NCI-H2171 (cell line): ENCODE measurements around the gene NAALADL2.

Experiments used
- DNase-seq: peaks from one replicate; lab custom pipeline; 2025; lab: John Stamatoyannopoulos, UW

The NAALADL2 gene

DNA sequence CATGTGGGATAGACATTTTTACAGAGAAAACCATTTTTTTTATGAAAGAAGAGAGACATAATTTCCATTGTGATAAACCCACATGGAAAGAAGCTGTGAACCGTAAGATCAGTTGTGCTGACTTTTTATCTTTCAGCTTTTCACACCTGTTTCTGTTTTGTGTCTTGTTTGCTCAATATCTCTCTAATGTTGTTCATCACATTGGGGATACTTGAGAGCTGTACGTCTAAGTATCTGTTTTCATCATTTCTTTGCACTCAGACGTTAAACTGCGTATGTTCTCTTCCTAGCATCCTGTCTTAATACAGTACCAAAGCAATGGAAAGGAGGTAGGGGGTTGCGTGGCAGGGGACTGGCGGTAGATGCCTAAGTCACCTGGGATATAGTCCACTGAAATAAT, 449.0 kb downstream of the NAALADL2 start:
- no peak for DNase-seq

DNA sequence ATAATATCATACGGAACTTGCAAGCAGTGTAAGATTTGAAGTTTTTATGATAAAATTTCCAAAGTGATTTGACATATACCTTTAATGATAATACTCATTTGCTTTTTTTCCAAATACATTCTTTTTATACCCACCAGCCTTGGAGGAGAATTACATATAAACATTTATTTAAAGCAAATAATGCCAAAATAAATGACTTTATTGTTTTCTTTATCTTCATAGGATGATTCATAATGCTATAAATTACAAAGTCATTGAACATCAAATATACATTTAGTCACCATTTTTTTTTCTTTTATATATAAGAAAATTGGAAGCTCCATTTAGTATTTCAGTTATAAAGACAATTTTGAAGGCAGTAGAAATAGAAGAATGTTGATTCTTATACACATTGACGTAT, 450.9 kb downstream of the NAALADL2 start:
- no peak for DNase-seq

DNA sequence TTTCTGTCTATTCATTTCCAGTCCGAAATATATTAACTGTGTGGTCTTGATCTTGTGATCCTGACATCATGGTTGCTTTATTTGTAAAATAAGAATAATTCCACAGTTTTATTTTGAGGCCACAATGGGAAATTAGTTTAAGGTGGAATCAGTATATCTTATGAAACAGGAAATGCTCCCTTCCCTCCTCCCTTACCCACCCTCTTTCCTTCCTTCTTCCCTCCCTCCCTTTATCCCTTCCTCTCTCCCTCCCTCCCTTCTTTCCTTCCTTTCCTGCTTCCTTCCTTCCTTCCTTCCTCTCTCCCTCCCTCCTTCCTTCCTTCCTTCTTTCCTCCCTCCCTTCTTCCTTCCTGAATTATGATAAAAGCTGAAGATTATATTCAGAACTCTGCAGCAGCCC, 452.3 kb downstream of the NAALADL2 start:
- DNase-seq, result no peak

DNA sequence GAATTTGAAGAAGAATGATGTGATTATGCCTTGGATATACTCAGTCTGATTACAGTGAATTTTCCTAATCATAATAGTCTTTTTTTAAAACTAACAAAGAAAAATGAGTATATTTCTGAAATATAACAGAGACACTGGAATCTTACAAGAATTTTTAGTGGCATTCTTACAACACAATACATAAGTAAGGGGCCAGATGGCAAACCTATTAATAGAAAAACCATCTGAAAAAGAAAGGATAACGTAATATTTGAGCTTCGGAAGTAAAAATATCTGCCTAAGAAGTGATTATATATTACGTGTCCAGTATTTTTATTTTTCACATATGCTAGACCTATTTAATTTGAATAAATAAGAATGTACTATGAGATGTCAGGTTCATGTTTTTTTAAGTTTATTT, 452.8 kb downstream of the NAALADL2 start:
- no peak for DNase-seq

DNA sequence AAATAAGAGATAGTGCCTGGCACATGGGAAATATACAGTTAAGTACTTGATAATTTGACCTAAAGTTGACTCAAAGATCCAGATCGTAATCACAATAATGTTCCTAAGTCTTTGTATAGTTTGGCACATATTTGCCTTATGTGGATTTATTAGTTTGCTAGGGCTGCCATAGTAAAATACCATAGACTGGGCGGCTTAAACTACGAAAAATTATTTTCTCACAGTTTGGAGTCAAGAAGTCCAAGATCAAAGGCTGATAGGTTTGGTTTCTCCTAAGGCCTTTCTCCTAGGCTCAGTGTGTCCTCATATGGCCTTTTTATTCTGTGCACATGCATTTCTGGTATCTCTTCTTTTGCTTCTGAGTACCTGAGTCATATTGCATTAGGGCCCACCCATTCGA, 453.7 kb downstream of the NAALADL2 start:
- DNase-seq, result no peak

DNA sequence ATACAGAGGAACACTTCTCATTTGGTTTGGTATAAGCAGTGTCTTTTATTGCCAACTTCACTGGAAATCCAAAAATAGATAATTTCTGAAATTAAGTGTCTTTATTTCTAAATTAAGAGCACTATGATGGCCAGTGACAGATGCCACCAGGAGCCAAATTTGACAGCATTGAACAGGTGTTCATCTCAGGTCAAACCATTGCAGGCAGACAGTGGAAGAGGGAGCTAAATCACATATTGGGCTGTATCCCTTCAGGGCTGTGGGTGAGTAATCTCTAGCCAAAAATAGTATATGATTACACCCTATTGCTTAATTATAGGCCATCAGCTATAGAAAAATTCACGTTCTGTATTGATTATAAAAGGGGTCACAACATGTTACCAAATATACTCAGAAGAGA, 457.7 kb downstream of the NAALADL2 start:
- DNase-seq, result no peak

DNA sequence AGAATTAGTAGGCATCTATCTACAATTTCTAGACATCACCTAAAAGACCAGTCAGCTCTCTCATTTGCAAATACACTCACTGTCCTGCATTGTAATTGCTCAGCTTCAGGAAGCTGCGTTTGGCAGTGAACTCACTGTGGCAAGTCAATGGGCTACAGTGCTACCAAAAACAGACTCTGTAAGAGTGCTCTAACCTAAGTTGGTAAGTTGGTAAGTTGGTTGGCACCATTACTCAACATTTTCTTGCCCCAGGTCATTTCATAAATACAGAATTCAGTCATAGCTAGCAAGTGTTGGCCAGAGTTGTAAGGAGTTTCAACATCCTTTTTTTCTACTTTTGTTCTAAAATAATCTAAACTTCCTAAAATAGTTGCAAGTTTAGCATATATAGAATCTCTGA, 466.3 kb downstream of the NAALADL2 start:
- DNase-seq, result no peak

DNA sequence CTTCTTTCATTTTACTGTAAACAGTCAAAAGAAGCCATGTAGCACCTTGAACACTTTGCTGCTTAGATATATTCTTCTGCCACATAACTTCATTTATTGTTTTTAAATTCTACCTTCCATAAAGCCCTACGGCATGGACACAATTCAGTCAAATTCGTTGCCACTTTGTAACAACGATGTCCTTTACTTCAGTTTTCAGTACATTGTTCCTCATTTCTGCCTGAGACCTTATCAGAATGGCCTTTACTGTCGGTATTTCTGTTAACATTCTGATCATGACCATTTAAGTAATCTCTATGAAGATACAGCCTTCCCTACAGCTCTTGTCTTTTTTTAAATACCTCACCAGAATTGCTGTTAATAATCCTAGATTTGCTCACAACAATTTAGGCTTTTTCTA, 466.9 kb downstream of the NAALADL2 start:
- no peak for DNase-seq

DNA sequence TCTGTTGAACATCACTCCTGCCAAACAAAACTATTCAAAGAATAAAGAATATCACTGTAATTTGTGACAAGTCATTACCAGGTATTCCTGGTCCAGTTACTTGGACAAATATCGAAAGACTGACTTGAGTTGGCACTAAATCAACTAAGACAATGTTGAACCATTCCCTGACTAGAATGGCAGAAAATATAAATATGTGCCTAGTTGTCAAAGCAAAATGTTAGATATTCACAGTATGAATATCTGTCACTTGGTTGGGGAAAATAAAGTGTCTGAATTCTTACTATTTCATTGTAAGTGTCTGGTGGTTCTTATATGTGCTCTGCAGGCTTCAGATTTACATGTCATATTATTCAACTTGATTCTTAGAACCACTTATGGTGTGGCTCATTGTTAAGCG, 470.2 kb downstream of the NAALADL2 start:
- no peak for DNase-seq

DNA sequence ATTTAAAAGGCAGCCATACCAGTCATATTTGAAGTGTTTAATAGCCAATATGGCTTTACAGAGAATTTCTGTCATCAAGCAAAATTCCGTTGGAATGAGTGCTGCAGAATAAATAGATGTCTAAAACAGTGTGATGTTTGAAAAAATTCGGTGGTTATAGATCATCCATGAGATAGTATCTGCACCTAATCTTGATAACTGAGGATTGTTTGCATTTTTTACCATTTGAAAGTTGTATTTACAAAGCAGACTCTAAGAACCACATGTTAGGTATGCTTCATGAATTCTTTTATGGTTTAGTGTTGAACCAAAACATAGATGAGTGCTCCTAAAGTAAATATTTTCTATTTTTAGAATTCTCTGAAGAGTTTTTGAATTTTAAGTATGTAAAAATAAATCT, 476.1 kb downstream of the NAALADL2 start:
- DNase-seq, result no peak

DNA sequence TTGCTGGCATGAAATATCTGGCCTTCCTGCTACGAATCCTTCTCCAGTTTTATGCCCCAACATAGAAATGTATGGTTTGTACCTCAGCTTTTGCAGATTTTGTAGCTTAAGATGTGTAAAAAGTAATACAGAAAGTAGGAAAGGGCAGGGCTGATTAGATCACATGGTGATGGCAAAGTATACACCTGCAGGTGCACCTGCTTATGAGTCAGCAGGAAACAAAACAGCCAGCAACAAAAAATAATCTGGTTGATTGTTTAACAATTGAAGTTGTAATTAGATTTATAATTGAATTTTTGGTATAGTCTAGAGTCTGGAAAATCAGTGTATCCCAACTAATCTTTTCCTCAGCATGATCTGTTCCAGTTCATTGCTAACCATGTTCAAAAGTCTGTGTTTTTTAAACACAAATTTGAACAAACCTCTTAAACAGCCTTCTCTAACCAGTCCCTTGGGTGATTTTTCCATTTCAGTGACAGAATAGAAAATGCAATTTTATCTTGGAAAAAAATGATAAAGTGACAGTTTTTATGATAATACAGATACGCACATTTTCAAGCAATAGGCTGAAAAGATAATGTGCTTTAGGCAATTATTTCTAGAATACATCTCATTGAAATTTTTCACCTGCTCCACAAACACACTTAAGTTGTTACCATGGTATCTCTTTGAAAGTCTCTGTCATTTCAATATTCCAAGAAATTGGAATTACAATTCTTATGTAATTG, 477.4 kb downstream of the NAALADL2 start:
- no peak for DNase-seq

DNA sequence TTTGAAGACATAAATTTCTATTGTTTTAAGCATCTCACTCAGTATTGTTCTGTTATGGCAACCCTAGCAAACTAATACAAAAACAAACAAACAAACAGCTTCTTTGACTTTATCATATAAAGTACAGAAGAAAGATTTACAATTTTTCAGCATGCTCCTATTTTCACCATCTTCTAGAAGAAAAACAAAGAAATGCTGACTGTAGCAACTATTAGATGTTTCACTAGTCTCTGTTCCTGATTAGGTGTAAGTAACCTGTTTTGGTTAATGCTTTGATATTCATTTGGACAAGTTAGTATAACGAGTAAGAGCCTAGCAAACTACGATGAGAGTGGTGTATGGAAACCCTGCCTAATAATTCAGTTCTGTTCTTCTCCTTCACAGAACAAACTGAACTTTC, 478.5 kb downstream of the NAALADL2 start:
- DNase-seq, result no peak

DNA sequence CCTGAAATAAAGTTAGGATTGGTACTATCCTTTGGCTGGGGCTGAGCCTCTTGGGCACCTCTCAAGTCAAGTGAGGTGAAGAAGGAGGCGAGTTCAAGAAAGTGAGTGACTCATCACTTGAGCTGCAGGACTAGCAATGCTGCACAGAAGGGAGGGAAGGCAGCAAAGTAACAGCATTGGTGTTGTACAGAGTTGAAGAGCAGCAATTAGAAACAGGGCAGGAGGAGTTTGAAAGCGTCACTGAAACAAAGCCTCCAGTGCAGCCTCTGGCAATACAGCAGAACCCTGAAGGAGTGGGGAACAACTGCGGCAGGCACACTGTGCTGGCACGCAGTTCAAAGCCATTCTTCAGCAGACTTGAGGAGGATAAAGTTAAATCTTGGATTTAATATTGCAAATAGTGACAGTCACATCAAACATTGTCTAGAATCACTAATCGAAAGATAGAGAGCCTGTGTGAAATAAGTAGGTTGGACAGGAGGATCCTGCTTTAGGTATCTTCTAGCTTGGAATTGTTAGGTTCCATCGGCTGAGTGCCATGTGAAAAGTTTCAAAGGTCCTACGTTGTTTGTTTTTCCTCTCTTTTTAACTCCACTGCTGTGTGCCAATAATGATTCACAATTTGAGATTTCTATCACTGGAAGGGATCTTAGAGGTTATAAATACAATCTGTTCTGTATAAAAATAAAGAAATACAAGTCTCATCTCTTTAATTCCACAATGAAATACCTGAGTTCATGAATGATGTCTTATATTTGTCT, 479.8 kb downstream of the NAALADL2 start:
- DNase-seq, result no peak

DNA sequence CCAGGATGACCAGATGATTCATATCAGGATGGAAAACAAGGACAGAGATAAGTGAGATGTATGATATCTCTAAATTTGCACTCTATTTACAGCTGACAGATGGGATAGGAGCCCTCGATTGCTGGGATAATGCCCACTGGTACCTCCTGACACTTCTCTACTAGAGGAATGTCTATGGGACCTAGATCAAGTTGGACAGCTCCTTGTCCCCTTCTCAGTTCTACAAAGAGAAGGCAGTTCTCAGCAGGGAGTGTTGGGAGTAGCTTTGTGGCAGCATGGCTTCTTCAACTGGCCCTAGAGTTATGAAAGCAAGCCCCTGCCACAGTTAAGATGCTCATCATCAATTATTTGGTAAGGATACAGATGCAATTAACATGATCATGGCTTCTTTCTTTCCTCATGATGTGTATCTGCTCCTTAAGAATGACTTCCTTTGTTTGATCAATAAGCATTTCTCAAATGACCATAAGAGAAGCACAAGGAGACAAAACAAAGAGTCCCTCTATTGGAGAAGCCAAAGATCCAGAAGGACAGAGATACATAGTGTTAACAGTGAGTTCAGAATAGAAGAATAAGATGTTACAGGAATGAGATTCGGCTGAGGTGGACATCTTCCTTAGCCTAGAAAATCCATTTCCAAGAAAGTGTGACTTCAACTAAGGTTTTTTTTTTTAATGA, 481.3 kb downstream of the NAALADL2 start:
- no peak for DNase-seq

DNA sequence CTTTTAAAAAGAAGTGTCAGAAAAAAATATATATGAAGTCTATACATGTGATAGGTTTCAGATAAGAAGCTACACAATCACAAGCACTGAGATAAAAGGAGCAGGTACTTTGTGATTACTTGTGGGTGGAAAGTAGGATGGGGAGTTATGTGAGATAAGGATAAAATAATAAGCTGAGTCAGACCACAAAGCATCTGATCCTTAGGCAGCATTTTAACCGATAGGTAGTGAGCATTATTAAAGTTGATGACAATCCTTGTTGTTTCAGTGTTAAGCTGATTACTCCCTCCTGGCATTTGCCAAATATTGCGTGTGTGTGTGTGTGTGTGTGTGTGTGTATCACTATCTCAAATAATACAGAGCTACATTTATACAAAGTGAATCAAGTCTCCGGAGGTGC, 483.1 kb downstream of the NAALADL2 start:
- DNase-seq, result no peak

DNA sequence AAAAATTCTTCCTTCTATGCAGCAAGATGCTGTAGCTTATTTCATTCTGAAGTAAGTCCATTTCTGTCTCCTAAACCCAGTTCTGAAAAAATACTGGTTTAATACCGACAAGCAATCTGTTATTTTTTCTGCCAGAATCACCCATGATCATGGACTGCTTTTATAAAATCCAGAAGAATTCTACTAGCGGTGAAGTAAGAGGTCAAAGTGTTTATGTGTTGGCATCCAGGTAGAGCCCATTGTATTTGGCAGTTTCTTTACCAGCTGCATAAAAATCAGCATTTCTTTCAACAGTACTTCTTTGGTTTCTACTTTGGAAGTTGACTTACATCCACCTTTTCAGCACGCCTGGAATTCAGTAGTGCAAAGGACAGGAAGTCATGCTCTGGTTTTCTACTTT, 484.8 kb downstream of the NAALADL2 start:
- no peak for DNase-seq

DNA sequence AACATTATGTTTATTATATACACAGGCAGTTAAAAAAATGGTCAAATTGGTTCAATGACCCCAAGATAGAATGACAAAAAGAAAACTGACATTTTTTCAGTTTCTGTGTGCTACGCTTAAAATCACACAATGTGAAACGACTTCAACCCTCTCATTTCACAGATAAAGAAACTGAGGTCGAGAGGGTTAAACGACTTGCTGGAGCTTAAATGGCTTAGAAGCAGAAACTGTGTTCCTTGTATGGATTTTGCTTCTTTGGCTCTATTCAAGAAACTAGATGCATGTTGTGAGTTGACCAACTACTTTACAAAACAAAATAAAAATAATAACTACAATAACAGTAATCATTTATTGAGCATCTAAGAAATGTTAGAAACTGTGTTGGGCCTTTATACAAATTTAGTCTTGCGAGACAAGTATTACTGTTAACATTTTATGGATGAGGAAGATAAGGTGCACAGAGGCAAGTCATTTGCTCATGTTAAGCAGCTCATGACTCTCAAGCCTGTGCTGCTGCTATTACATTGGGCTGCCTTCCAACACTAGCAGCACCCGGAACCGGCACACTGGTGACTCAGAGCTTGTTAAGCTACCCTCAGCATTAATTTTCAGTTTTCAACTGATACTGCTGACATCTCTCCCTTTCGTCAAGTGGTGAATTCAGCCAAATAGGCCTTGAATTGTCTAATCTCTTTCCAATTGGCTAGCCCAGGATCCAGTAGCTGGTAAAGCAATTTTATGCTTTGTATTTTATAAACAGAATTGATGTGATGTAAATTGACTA, 487.6 kb downstream of the NAALADL2 start:
- no peak for DNase-seq

DNA sequence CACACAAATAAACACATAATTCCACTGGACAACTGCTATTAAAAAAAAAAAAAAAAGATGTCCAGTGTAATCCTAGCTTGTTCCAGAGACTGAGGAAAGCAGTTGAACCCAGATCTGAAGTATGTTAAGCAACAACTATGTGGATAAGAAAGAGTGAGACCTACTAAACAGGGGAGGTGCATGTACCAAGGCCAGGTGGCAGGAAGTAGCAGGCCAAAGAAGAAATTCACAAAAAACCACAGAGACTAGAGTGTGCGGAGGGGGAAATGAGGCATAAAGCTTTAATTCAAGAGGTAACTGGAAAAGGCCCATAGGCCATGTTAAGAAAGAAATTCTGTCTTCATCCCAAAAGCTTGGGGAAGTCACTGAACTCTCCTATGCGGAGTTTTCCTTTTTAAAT, 490.0 kb downstream of the NAALADL2 start:
- DNase-seq, result no peak

DNA sequence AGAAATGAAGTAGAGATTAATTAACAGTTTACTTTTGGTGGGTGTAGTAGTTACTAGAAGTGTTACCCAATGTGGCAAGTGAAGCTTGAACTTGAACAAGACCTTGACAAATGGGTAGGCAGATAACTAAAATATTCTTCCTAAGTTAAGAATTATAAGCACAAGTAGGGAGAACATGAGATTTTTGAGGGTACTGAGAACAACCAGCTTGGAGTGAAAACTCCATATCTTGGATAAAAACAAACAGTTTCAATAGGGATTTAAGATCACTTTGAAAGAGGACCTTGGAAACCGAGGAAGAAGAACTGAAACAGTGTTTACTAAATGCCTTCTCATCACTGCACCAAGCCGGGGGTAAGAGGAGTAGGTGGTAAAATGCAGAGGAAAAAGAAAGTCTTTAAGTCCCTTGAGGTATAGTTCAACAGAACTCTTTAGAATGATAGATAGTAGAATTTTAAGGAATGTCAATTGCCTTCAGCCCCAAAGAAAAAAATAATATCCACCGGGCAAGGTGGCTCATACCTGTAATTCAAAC, 496.7 kb downstream of the NAALADL2 start:
- DNase-seq, result no peak

DNA sequence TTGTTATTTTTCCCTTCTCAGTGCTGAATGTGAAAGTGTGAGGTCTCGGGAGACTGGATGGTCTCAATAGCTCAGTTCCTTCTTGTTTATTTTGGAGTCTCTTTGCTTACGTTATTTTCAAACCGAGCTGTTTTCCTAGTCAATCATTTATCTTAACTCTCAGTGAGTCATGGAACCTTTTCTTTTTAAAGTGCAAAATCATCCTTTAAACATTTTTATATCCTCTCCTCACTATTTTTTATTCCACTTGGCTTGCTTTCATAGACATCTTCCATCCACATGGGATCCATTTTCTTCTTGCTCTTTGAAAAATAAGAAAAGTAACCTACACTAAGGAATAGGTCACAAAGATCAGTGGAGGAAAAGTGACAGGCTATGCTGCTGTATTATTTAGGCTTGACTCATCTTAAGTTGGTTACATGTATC, 497.8 kb downstream of the NAALADL2 start:
- no peak for DNase-seq

DNA sequence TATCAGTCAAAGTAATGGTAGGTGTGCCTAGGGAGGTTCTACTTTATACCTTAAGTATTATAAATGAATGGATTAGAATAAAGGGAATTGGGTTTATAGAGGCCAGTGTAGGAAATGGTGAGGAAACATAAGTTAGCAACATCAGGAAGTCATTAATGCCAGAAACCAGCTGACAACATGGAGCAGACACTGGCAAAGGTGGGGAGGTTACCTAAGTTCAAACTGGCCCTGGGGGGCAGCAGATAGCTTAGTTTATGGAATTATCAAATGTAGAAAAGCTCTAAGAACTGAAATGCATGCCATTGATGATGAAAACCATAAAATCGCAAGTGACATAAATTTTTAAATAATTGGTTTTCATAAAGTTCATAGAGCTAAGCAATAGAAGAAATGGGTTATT, 498.6 kb downstream of the NAALADL2 start:
- DNase-seq, result no peak

DNA sequence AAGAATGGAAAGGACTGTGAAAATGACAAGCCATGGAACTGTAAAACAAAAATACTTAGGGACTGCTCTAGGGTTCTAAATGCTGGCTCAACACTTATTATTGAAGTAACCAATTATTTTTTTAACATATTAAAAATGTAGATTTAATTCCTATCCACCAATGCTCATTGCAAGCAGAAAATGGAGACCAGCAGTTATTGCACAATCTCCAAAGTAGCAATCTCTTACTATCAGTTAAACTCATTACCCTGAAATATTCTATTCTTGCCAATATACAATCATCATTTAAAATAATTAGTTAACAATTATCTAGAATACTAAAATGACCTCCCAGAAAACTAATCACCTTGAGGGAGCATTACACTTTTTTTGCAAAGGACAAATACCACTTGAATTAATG, 499.8 kb downstream of the NAALADL2 start:
- DNase-seq, result no peak
